ENCODE data around the gene FRMD6. TPM values are rescaled to one million over a fixed set of nuclear protein-coding genes. Genes with fewer than 3 reads are reported as not detected.
"Not testable (repeated sequence)": the region's sequence is repeated elsewhere in the genome, so short reads cannot be mapped to it uniquely, and the experiment has no call there.

The FRMD6 gene
- total RNA-seq, 6 experiments from 2014 or later: 4.2 to 23.7 (median 5.9) TPM

DNA sequence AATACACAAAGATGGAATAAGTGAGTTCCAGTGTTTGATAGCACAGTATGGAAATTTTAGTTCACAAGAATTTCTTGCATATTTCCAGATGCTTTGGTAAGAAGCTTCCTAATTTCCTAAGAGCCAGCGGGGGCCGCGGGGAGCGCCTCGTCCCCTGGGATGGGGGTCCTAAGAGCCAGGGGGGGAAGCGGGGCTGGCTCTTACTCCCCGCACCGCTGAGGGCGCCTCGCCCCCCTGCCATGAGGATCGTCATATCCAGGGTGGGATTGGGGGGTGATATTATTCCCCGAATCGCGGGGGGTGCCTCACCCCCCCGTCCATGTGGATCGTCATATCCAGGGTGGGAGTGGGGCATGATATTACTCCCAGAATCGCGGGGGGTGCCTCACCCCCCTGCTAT is 108.2 kb downstream of the FRMD6 start:
- no peak for DNase-seq
- 77% methylated on average over 4 of the region's 18 CpGs for WGBS (ENCODE audit: insufficient coverage, low coverage, low lambda C conversion rate, missing lambda C conversion rate)
- H3K4me1 ChIP-seq: no peaks in the 10 kb centered on the region

DNA sequence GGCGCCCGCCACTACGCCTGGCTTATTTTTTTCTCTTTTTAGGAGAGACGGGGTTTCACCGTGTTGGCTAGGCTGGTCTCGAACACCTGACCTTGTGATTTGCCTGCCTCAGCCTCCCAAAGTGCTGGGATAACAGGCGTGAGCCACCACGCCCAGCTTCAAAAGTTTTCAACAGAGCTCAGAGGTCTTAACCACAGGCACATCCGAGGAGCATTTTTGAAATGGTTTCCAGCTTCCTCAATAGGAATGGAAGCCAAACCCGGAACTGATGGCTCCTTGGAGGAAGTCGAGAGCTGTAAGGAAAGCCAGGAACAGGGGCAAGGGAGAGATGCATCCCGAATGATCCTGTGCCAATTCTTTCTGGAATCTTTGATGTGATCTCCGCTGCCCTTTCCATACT is 114.0 kb downstream of the FRMD6 start:
- H3K36me3 ChIP-seq; DNase-seq; ATAC-seq; H3K4me1 ChIP-seq; intact Hi-C loops (cut with DNase I); H3K27me3 ChIP-seq; H3K9me3 ChIP-seq; H3K4me3 ChIP-seq; H3K27ac ChIP-seq: not testable (repeated sequence)
- 64% methylated on average over 11 of the region's 13 CpGs for WGBS (ENCODE audit: insufficient coverage, low coverage, low lambda C conversion rate, missing lambda C conversion rate)

More for the DNA sequence above, 108.2 kb downstream of the FRMD6 start:
- Histone ChIP-seq H3K27me3 (no peaks in the 10 kb centered on the region), H3K9me3 (no peaks in the 10 kb centered on the region), H3K27ac (no peak overlapping the region), H3K4me3 (no peak overlapping the region), H3K36me3 (no peaks in the 10 kb centered on the region)
- intact Hi-C loops (cut with DNase I): no loop called here
- ATAC-seq: no peak
- TF ChIP-seq, protein P1, sequence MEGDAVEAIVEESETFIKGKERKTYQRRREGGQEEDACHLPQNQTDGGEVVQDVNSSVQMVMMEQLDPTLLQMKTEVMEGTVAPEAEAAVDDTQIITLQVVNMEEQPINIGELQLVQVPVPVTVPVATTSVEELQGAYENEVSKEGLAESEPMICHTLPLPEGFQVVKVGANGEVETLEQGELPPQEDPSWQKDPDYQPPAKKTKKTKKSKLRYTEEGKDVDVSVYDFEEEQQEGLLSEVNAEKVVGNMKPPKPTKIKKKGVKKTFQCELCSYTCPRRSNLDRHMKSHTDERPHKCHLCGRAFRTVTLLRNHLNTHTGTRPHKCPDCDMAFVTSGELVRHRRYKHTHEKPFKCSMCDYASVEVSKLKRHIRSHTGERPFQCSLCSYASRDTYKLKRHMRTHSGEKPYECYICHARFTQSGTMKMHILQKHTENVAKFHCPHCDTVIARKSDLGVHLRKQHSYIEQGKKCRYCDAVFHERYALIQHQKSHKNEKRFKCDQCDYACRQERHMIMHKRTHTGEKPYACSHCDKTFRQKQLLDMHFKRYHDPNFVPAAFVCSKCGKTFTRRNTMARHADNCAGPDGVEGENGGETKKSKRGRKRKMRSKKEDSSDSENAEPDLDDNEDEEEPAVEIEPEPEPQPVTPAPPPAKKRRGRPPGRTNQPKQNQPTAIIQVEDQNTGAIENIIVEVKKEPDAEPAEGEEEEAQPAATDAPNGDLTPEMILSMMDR (IDR thresholded peaks at IDR 0.05): no peak
- no peak for TF ChIP-seq POLR2A (IDR thresholded peaks at IDR 0.05)

DNA sequence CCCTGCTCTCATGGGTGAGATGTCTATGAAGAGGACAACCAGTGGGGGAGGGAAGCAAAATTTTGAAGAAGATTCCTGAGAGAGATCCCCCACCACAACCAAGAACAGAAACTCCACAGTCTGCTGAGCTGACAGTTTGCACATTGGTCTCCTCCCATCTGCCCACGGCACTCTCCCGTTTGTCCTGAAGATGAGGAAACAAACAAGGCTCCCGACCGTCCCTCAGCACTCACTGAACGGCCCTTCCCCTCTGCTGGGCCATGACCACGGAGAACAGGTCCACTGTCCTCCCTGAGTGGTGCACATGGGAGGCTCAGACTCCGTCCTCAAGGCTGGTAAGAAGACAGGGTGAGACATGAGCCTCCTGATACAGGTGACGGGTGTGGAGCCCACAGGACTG is 114.9 kb downstream of the FRMD6 start:
- intact Hi-C loops (cut with DNase I); ATAC-seq; H3K36me3 ChIP-seq: not testable (repeated sequence)

DNA sequence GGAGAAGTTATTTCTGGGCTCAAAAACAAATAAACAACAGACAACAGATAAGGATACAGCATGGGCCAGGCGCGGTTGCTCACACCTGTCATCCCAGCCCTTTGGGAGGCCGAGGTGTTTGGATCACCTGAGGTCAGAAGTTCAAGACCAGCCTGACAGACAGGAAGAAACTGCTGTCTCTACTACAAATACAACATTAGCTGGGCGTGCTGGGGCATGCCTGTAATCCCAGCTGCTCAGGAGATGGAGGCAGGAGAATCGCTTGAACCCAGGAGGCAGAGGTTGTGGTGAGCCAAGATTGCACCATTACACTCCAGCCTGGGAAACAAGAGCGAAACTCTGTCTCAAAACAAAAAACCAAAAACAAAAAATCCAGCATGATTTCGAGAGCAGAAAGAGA is 117.6 kb downstream of the FRMD6 start:
- H3K4me3 ChIP-seq; H3K27ac ChIP-seq; H3K4me1 ChIP-seq; H3K36me3 ChIP-seq; intact Hi-C loops (cut with DNase I); H3K9me3 ChIP-seq; DNase-seq; ATAC-seq; H3K27me3 ChIP-seq: not testable (repeated sequence)
- WGBS (ENCODE audit: insufficient coverage, low coverage, low lambda C conversion rate, missing lambda C conversion rate): 61% methylated on average over 6 of the region's 7 CpGs

More for the DNA sequence above, 114.9 kb downstream of the FRMD6 start:
- not testable (repeated sequence) for H3K27ac ChIP-seq, H3K4me1 ChIP-seq, H3K9me3 ChIP-seq, H3K27me3 ChIP-seq, DNase-seq, H3K4me3 ChIP-seq
- 18% methylated on average over 3 of the region's 8 CpGs for WGBS (ENCODE audit: insufficient coverage, low coverage, low lambda C conversion rate, missing lambda C conversion rate)

DNA sequence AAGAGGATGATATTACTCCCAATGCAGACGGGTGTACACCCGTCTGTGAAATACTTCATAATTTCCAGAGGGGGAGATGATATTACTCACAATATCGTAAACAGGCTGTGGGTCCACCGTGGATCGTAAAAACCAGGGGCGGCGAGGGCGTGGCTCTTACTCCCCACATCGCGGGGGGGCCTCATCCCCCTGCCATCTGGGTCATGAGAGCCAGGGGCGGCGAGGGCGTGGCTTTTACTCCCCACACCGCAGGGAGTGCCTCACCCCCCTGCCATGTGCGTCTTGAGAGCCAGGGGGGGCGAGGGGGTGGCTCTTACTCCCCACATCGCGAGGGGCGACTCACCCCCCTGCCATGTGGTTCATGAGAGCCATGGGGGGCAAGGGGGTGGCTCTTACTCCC is 122.5 kb downstream of the FRMD6 start:
- WGBS (ENCODE audit: insufficient coverage, low coverage, low lambda C conversion rate, missing lambda C conversion rate): 76% methylated on average over 5 of the region's 19 CpGs
- Histone ChIP-seq H3K36me3 (no peaks in the 10 kb centered on the region), H3K4me1 (no peaks in the 10 kb centered on the region), H3K27me3 (no peaks in the 10 kb centered on the region), H3K4me3 (no peak overlapping the region), H3K27ac (no peak overlapping the region), H3K9me3 (no peaks in the 10 kb centered on the region)
- no peak for TF ChIP-seq POLR2A (IDR thresholded peaks at IDR 0.05)
- TF ChIP-seq, protein P1 (IDR thresholded peaks at IDR 0.05): no peak
- intact Hi-C loops (cut with DNase I): loop anchor here in 1 of 2 donors (10.0 kb wide), 1 partner anchor 489 kb away; no protein-coding TSS in a partner anchor
- DNase-seq (no peak), ATAC-seq (no peak)

DNA sequence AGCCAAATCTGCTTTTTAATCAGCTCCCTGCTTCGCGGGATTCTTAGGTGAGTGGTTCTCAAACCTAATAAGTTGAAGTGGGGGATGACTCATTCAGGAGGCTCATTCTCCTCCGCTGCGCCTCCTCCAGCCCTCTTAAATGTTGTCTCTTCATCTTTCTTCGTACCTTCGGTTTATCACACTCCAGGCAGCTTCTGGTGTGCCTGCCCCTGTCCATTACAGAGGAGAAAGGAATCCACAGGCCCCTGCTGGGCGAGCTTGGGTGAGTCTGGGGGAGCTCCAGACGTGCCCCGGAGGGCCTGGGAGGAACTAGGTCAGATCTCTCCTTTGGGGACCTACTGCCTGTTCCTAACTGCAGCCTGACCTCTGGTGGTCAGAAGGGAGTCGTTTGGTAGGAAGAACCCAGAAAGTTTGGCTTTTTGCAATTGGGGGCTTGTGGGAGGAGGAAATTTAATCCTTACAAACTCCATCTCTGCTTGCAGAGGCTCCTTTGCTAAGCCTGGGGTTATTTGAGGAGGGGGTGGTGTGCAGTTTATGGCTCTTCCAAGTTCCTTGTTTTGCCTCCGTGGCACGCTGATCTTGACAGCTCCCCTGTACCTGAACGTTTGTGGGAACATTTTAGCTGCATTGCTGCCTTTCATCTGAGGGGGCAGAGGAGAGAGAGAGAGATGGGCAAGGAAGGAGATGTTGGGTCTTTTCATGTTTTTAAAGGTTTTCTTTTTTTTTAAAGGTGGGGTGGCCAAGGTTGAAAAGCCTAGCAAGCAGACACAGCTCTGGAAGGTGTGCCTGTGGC is 124.6 kb downstream of the FRMD6 start:
- DNase-seq (peak in 2 of 3 donors; percentile 31 to 55), ATAC-seq (peak; percentile 68 to 84 (median 74))
- intact Hi-C loops (cut with DNase I): loop anchor here (5.0 to 10.0 kb wide), 2 partner anchors 491 to 494 kb away; no protein-coding TSS in a partner anchor
- TF ChIP-seq POLR2A (IDR thresholded peaks at IDR 0.05): no peak
- TF ChIP-seq, protein P1 (IDR thresholded peaks at IDR 0.05): peak; percentile 44 to 59 (median 55)
- Histone ChIP-seq H3K36me3 (no peaks in the 10 kb centered on the region), H3K9me3 (no peaks in the 10 kb centered on the region), H3K27ac (no peak overlapping the region), H3K4me3 (no peak overlapping the region), H3K4me1 (no peaks in the 10 kb centered on the region), H3K27me3 (no peaks in the 10 kb centered on the region)
- 58% methylated on average over 9 of the region's 13 CpGs for WGBS (ENCODE audit: insufficient coverage, low coverage, low lambda C conversion rate, missing lambda C conversion rate)

Data from right lobe of liver (tissue), 6 donors.